M059J (cell line): ENCODE data around the gene PPP1R13L. TPM values are rescaled to one million over a fixed set of nuclear protein-coding genes. Genes with fewer than 3 reads are reported as not detected.
"Not testable (repeated sequence)": the region's sequence is repeated elsewhere in the genome, so short reads cannot be mapped to it uniquely, and the experiment has no call there.

Experiments used
- DNase-seq: peaks from one replicate; pipeline ENCODE4 v3.0.0-alpha.2; 2012; ENCODE audit warnings: low read depth
- total RNA-seq: library from RNA; depleted of rRNA; stranded (reverse); fragments of >200 nt; shearing (Covaris generic); gene quantifications from 2 replicates; pipeline ENCODE4 v1.2.3, GENCODE V29; 2014

PPP1R13L gene
- total RNA-seq, 1 experiment from 2014 or later, result 7.4 TPM

GRCh38 chr19:45432543-45432942 is 27.7 kb upstream of the PPP1R13L start:
- not testable (repeated sequence) for DNase-seq

- DNase-seq, result not testable (repeated sequence)
These were observed 26.1 kb upstream of the PPP1R13L start for GRCh38 chr19:45431008-45431407.

- DNase-seq, result not testable (repeated sequence)
These were observed 25.0 kb upstream of the PPP1R13L start for GRCh38 chr19:45429896-45430295.

GRCh38 chr19:45428384-45429231 is 23.7 kb upstream of the PPP1R13L start:
- DNase-seq, result peak; percentile 53

GRCh38 chr19:45424191-45425058 is 19.6 kb upstream of the PPP1R13L start:
- DNase-seq, result peak; percentile 96

- peak; percentile 96 for DNase-seq
These were observed 18.8 kb upstream of the PPP1R13L start, which contains the start of gene ERCC1 for GRCh38 chr19:45423589-45424190. Gene ERCC1, minus strand, starts transcription at chr19:45423917. Its CDS starts 543 bp downstream, at chr19:45423374.

- no peak for DNase-seq
These were observed 18.2 kb upstream of the PPP1R13L start for GRCh38 chr19:45423033-45423588.

- no peak for DNase-seq
These were observed 17.2 kb upstream of the PPP1R13L start for GRCh38 chr19:45421947-45422498.

- no peak for DNase-seq
These were observed 16.0 kb upstream of the PPP1R13L start for GRCh38 chr19:45420871-45421270.

GRCh38 chr19:45420356-45420755 is 15.5 kb upstream of the PPP1R13L start:
- DNase-seq, result no peak

GRCh38 chr19:45419895-45420294 is 15.0 kb upstream of the PPP1R13L start:
- DNase-seq, result no peak

- DNase-seq, result no peak
These were observed 14.5 kb upstream of the PPP1R13L start for GRCh38 chr19:45419396-45419795.

GRCh38 chr19:45418802-45419201 is 13.9 kb upstream of the PPP1R13L start:
- DNase-seq, result no peak

- no peak for DNase-seq
These were observed 12.3 kb upstream of the PPP1R13L start for GRCh38 chr19:45417151-45417550.

- DNase-seq, result no peak
These were observed 9.6 kb upstream of the PPP1R13L start for GRCh38 chr19:45414468-45414867.

- DNase-seq, result peak; percentile 60
These were observed 8.6 kb upstream of the PPP1R13L start for GRCh38 chr19:45413497-45413896.

GRCh38 chr19:45410330-45410729 is 5.5 kb upstream of the PPP1R13L start:
- DNase-seq, result not testable (repeated sequence)

- no peak for DNase-seq
These were observed 4.7 kb upstream of the PPP1R13L start for GRCh38 chr19:45409557-45409920.

- no peak for DNase-seq
These were observed 4.1 kb upstream of the PPP1R13L start for GRCh38 chr19:45408830-45409556.

- DNase-seq, result no peak
These were observed 3.3 kb upstream of the PPP1R13L start for GRCh38 chr19:45408121-45408520.

GRCh38 chr19:45407585-45407984 is 2.7 kb upstream of the PPP1R13L start:
- not testable (repeated sequence) for DNase-seq
